Transverse colon (tissue), 4 donors: Measurements from ENCODE around the gene HHLA2. TPM values are rescaled to one million over a fixed set of nuclear protein-coding genes. Genes with fewer than 3 reads are reported as not detected.
A peak's percentile ranks its signal among the peaks of the same experiment; 100 is the strongest.

ENCODE experiments used
- DNase-seq: peaks from one replicate; pipeline ENCODE4 v3.0.0-alpha.2; 2019
- H3K27ac ChIP-seq, 4 donors: fragments of 200-600 bp; sonication (generic); 2 replicates each; pipeline ENCODE4 v1.5.1; 2016 to 2018; ENCODE audit warnings: inconsistent platforms in 4 of 4
- H3K27me3 ChIP-seq: fragments of 200-600 bp; sonication (generic); 2 replicates; pipeline ENCODE4 v1.5.1; 2017; ENCODE audit warnings: inconsistent platforms
- H3K36me3 ChIP-seq, 4 donors: fragments of 200-600 bp; sonication (generic); 2 replicates each; pipeline ENCODE4 v1.5.1; 2017 to 2019; ENCODE audit warnings: inconsistent platforms in 4 of 4
- H3K4me1 ChIP-seq, 4 donors: fragments of 200-600 bp; sonication (generic); 2 replicates each; pipeline ENCODE4 v1.5.1; 2017 to 2020; ENCODE audit warnings: inconsistent platforms in 4 of 4
- H3K4me3 ChIP-seq, 4 donors: fragments of 200-600 bp; sonication (generic); 1 replicate in 1 of 4; 2 replicates in 3 of 4; pipeline versions ENCODE4 v1.5.1 to v1.6.1; 2017 to 2019; ENCODE audit warnings: inconsistent platforms in 4 of 4
- H3K9me3 ChIP-seq, 2 donors: fragments of 200-600 bp; sonication (generic); 2 replicates each; pipeline ENCODE4 v1.5.1; 2017 to 2019; ENCODE audit warnings: inconsistent platforms in 2 of 2
- CTCF ChIP-seq, 5 experiments: fragments of 200-600 bp in 3 of 5; fragments of 450-650 bp in 2 of 5; sonication (generic) in 3 of 5; IDR thresholded peaks; 1 replicate in 2 of 5; 2 replicates in 3 of 5; pipeline ENCODE4 v1.5.1; 2016 to 2017; ENCODE audit warnings: antibody characterized with exemption in 5 of 5, inconsistent platforms in 3 of 5, mild to moderate bottlenecking in 2 of 5, moderate library complexity in 1 of 5
- EP300 ChIP-seq: sonication (generic); formaldehyde crosslinking; IDR thresholded peaks from one replicate; pipeline ENCODE4 v1.6.1; 2017; ENCODE audit warnings: antibody characterized with exemption, low read depth
- POLR2A ChIP-seq: fragments of 450-650 bp; IDR thresholded peaks from one replicate; pipeline ENCODE4 v1.6.1; 2016; ENCODE audit warnings: antibody characterized with exemption, mild to moderate bottlenecking, moderate library complexity
- POLR2AphosphoS5 ChIP-seq, 3 donors: sonication (generic); formaldehyde crosslinking; IDR thresholded peaks; one replicate each; pipeline ENCODE4 v1.6.1; 2016; ENCODE audit warnings: antibody characterized with exemption in 3 of 3
- WGBS, 2 donors: methylation state at CpG; one replicate each; pipeline ENCODE4 v1.1.5; 2018; ENCODE audit warnings: low coverage in 1 of 2; 5-methylcytosine and 5-hydroxymethylcytosine counted together
- in situ Hi-C, 4 donors: fragments of 200-750 bp; cut with MboI; loops; one replicate each; pipeline versions ENCODE4 v1.15.0 to v1.15.1; 2017; ENCODE audit warnings: low sequenced_read_pairs in 3 of 4, low pct_ligation_motif_present in 1 of 4, low pct_unique_long_range_greater_than_20kb in 1 of 4
- intact Hi-C: fragments of 100-400 bp; cut with DNase I; formaldehyde crosslinking; loops from one replicate; pipeline ENCODE4 v1.15.1; 2023; ENCODE audit warnings: low total_unique reads
- total RNA-seq, 4 donors: library from RNA; depleted of rRNA; stranded (reverse); fragments of >200 nt; gene quantifications; one replicate each; pipeline ENCODE4 v1.1.0, GENCODE V29; 2016

HHLA2 gene
- total RNA-seq, 4 donors from 2014 or later = 26.7 to 226 (median 204) TPM

DNA sequence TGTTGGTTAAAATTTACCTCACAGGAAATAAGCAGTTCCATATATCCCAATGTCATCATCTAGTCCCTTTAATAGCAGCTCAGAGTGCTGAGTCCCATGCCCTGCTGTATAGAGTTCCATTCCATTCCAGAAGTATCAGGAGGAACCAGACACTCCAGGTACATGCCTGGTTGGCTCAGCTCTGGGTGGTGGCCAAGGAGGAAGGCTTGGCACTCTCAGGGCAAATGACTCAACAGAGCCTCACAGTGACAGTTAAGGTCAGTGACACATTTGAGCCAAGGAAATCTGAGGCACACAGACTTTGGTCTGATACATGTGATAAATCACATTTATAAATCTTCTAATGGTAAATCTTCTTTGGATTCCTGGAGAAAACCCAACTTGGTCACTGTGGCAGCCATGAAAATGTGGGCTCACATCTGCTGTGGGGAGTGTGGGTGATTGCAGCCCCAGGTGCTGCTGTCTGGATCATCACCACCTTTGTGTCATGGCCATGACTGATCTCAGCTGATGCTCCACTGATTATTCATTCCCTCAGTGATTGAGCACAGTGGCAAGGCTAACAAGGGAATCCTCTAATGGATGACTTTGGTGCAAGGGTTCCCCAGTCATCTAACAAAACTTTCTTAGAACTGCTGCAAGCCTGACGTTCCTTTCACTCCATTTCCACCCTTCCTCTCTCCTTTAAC, 9.3 kb downstream of the HHLA2 start:
- intact Hi-C loops = no loop called here
- DNase-seq = peak; percentile 73
- H3K27me3 ChIP-seq = no peaks in the 10 kb centered on the region
- TF ChIP-seq POLR2A (no peak), EP300 (no peak), POLR2AphosphoS5 (IDR thresholded peaks at IDR 0.05) (peak in 1 of 3 donors; percentile 61), CTCF (IDR thresholded peaks at IDR 0.05) (no peak)
- WGBS, 2 donors = 53 to 79% methylated on average over 1 of the region's 1 CpG
- peaks cover 0 to 25% (median 0%) of the 10 kb centered on the region in 4 donors for H3K4me1 ChIP-seq
- no peaks in the 10 kb centered on the region for H3K36me3 ChIP-seq
- peaks cover 0 to 6% of the 10 kb centered on the region in 2 donors for H3K9me3 ChIP-seq
- no peak overlapping the region for H3K27ac ChIP-seq
- in situ Hi-C loops = no loop called here
- H3K4me3 ChIP-seq = no peak overlapping the region

GRCh38 chr3:108311797-108312196, 15.4 kb downstream of the HHLA2 start:
- in situ Hi-C loops (no loop called here), intact Hi-C loops (no loop called here)
- Histone ChIP-seq H3K27me3 (no peaks in the 10 kb centered on the region), H3K36me3 (no peaks in the 10 kb centered on the region), H3K9me3 (peaks cover 0 to 6% of the 10 kb centered on the region in 2 donors), H3K4me3 (no peak overlapping the region), H3K4me1 (no peaks in the 10 kb centered on the region), H3K27ac (no peak overlapping the region)
- no peak for DNase-seq
- 66 to 75% methylated on average over 2 to 5 of the region's 5 CpGs for WGBS, 2 donors
- TF ChIP-seq CTCF (IDR thresholded peaks at IDR 0.05) = no peak
- TF ChIP-seq EP300 = no peak
- no peak for TF ChIP-seq POLR2A
- no peak for TF ChIP-seq POLR2AphosphoS5 (IDR thresholded peaks at IDR 0.05)

GRCh38 chr3:108312656-108313055, 16.3 kb downstream of the HHLA2 start:
- 56 to 65% methylated on average over 1 of the region's 1 CpG for WGBS, 2 donors
- no peaks in the 10 kb centered on the region for H3K27me3 ChIP-seq
- no peak overlapping the region for H3K4me3 ChIP-seq
- peaks cover 0 to 6% of the 10 kb centered on the region in 2 donors for H3K9me3 ChIP-seq
- in situ Hi-C loops (no loop called here), intact Hi-C loops (no loop called here)
- DNase-seq = no peak
- H3K27ac ChIP-seq = no peak overlapping the region
- no peaks in the 10 kb centered on the region for H3K4me1 ChIP-seq
- no peak for TF ChIP-seq CTCF (IDR thresholded peaks at IDR 0.05)
- TF ChIP-seq EP300 = no peak
- H3K36me3 ChIP-seq = no peaks in the 10 kb centered on the region

- WGBS, 2 donors = 43 to 48% methylated on average over 2 of the region's 2 CpGs
- Histone ChIP-seq H3K9me3 (no peaks in the 10 kb centered on the region), H3K36me3 (no peaks in the 10 kb centered on the region), H3K27ac (no peak overlapping the region), H3K4me3 (no peak overlapping the region), H3K27me3 (no peaks in the 10 kb centered on the region), H3K4me1 (peaks cover 0 to 26% (median 12%) of the 10 kb centered on the region in 4 donors)
- intact Hi-C loops = no loop called here
- no peak for DNase-seq
- TF ChIP-seq CTCF (IDR thresholded peaks at IDR 0.05) (no peak), POLR2A (no peak), POLR2AphosphoS5 (IDR thresholded peaks at IDR 0.05) (no peak), EP300 (no peak)
- in situ Hi-C loops = no loop called here
Measured at GRCh38 chr3:108315767-108316301, 19.5 kb downstream of the HHLA2 start.
